Measurements from ENCODE around the gene AMPD3. TPM values are rescaled to one million over a fixed set of nuclear protein-coding genes. Genes with fewer than 3 reads are reported as not detected.
A peak's percentile ranks its signal among the peaks of the same experiment; 100 is the strongest.

Gene AMPD3
- total and polyA plus RNA-seq, 2 of the 13 experiments (the other 11 are each of a cell fraction or from before 2014, with no cell fraction given), result 0.33 to 2.3 TPM

- Histone ChIP-seq H3K4me2 (ENCODE audit: low read depth, low read length) (no peak overlapping the region), H3K27ac (ENCODE audit: extremely low read length, insufficient read depth, low read length) (no peak overlapping the region), H3K79me2 (ENCODE audit: insufficient read depth, low read length) (no peaks in the 10 kb centered on the region), H3K4me3 (replicated peaks in 1 of 3; ENCODE audit: insufficient read depth in 1 of 3, low read depth in 2 of 3, low read length in 3 of 3) (no peak overlapping the region), H3K4me1 (ENCODE audit: insufficient read depth, low read length) (peaks cover 21% of the 10 kb centered on the region), H2AFZ (ENCODE audit: low read length) (no peak overlapping the region), H3K9me3 (ENCODE audit: low read length) (no peaks in the 10 kb centered on the region), H3K36me3 (replicated peaks in 1 of 2; ENCODE audit: control insufficient read depth in 1 of 2, insufficient read depth in 2 of 2, low read length in 2 of 2) (no peaks in the 10 kb centered on the region), H3K27me3 (ENCODE audit: control insufficient read depth in 1 of 2, insufficient read depth in 2 of 2, low read length in 2 of 2) (no peaks in the 10 kb centered on the region), H4K20me1 (ENCODE audit: insufficient read depth, low read length) (no peaks in the 10 kb centered on the region), H3K9ac (ENCODE audit: insufficient read depth, low read depth, low read length) (no peak overlapping the region)
- FAIRE-seq (no peak), DNase-seq (ENCODE audit: low spot score) (no peak), ATAC-seq (no peak)
- 65% methylated on average over 14 of the region's 16 CpGs for WGBS (ENCODE audit: low lambda C conversion rate)
- no peak for TF ChIP-seq IKZF5 (CRISPR knock-in tag; IDR thresholded peaks at IDR 0.05)
- CTCF ChIA-PET (ENCODE audit: low intra/inter-chr PET ratio, low total read pairs), result no interaction called here
- POLR2A ChIA-PET, result no interaction called here
- BruUV-seq (replicated peaks), result no TSS peak
- intact Hi-C loops (cut with micrococcal nuclease; ENCODE audit: unreplicated experiment), result loop anchor here (10.0 kb wide), 1 partner anchor 588 kb away; no protein-coding TSS in a partner anchor
- in situ Hi-C loops (cut with HindIII; ENCODE audit: extremely low pct_ligation_motif_present, low pct_unique_long_range_greater_than_20kb), result no loop called here
Measured at GRCh38 chr11:10487002-10487647, 32.1 kb downstream of the AMPD3 start.

GRCh38 chr11:10488121-10488933, 33.3 kb downstream of the AMPD3 start:
- WGBS (ENCODE audit: low lambda C conversion rate), result 59% methylated on average over 11 of the region's 13 CpGs
- POLR2A ChIA-PET, result no interaction called here
- Histone ChIP-seq H3K79me2 (ENCODE audit: insufficient read depth, low read length) (no peaks in the 10 kb centered on the region), H4K20me1 (ENCODE audit: insufficient read depth, low read length) (no peaks in the 10 kb centered on the region), H3K36me3 (replicated peaks in 1 of 2; ENCODE audit: control insufficient read depth in 1 of 2, insufficient read depth in 2 of 2, low read length in 2 of 2) (no peaks in the 10 kb centered on the region), H3K9ac (ENCODE audit: insufficient read depth, low read depth, low read length) (no peak overlapping the region), H3K4me3 (replicated peaks in 1 of 3; ENCODE audit: insufficient read depth in 1 of 3, low read depth in 2 of 3, low read length in 3 of 3) (no peak overlapping the region), H2AFZ (ENCODE audit: low read length) (no peak overlapping the region), H3K27me3 (ENCODE audit: control insufficient read depth in 1 of 2, insufficient read depth in 2 of 2, low read length in 2 of 2) (no peaks in the 10 kb centered on the region), H3K4me2 (ENCODE audit: low read depth, low read length) (no peak overlapping the region), H3K27ac (ENCODE audit: extremely low read length, insufficient read depth, low read length) (no peak overlapping the region), H3K4me1 (ENCODE audit: insufficient read depth, low read length) (peaks cover 21% of the 10 kb centered on the region), H3K9me3 (ENCODE audit: low read length) (no peaks in the 10 kb centered on the region)
- CTCF ChIA-PET (ENCODE audit: low intra/inter-chr PET ratio, low total read pairs), result no interaction called here
- no peak for TF ChIP-seq MAF1 (CRISPR knock-in tag; IDR thresholded peaks at IDR 0.05; ENCODE audit: borderline replicate concordance)
- TF ChIP-seq ASH2L (IDR thresholded peaks at IDR 0.05; ENCODE audit: insufficient read length, low read depth, low read length), result no peak
- TF ChIP-seq ZNF530 (CRISPR knock-in tag; IDR thresholded peaks at IDR 0.05; ENCODE audit: low read depth), result 0 out of 2 replicates have a peak, but pooled peaks have one; percentile 57
- no peak for TF ChIP-seq RAD51 (IDR thresholded peaks at IDR 0.05; ENCODE audit: borderline replicate concordance)
- in situ Hi-C loops (cut with HindIII; ENCODE audit: extremely low pct_ligation_motif_present, low pct_unique_long_range_greater_than_20kb) (no loop called here), intact Hi-C loops (cut with micrococcal nuclease; ENCODE audit: unreplicated experiment) (loop anchor here (10.0 kb wide), 1 partner anchor 586 kb away; no protein-coding TSS in a partner anchor)
- no peak for DNase-seq (ENCODE audit: low spot score)
- ATAC-seq, result peak; percentile 23; the same call in 1 of the 3 replicates
- BruUV-seq (replicated peaks), result no TSS peak
- FAIRE-seq, result no peak

Data from HepG2 (cell line).